Activated CD8-positive, alpha-beta T cell treated with anti-CD3 and anti-CD28 coated beads for 36 hours (primary cell): Measurements from ENCODE around the gene TMEM236. TPM values are rescaled to one million over a fixed set of nuclear protein-coding genes. Genes with fewer than 3 reads are reported as not detected.

Experiments used
- ATAC-seq: fragments of 200-7000 bp; cut with Tn5 transposase; one replicate; pipeline ENCODE4 v1.10.0; 2021; ENCODE audit warnings: mild to moderate bottlenecking, moderate library complexity
- CTCF ChIA-PET: fragments of 350-600 bp; sonication (Branson Sonifier 250); formaldehyde crosslinking; loops from one replicate; lab custom pipeline; 2021; ENCODE audit warnings: antibody characterized with exemption; lab: Charles Lee
- POLR2A ChIA-PET: fragments of 350-600 bp; sonication (Branson Sonifier 250); formaldehyde crosslinking; loops from one replicate; lab custom pipeline; 2021; ENCODE audit warnings: antibody characterized with exemption; lab: Charles Lee
- DNase-seq: peaks from one replicate; pipeline ENCODE4 v3.0.0-alpha.2; 2020
- H3K27ac Mint-ChIP-seq: one replicate; pipeline ENCODE4 v1.8.0; 2021; ENCODE audit warnings: mild to moderate bottlenecking, mixed read lengths
- H3K27me3 Mint-ChIP-seq: one replicate; pipeline ENCODE4 v1.8.0; 2021; ENCODE audit warnings: mixed read lengths
- H3K36me3 Mint-ChIP-seq: one replicate; pipeline ENCODE4 v1.8.0; 2021; ENCODE audit warnings: low read depth, mixed read lengths
- H3K4me1 Mint-ChIP-seq: one replicate; pipeline ENCODE4 v1.8.0; 2021; ENCODE audit warnings: low read depth, mixed read lengths
- H3K4me3 Mint-ChIP-seq: one replicate; pipeline ENCODE4 v1.8.0; 2021; ENCODE audit warnings: mild to moderate bottlenecking, moderate library complexity, mixed read lengths
- H3K9me3 Mint-ChIP-seq: one replicate; pipeline ENCODE4 v1.8.0; 2021; ENCODE audit warnings: mixed read lengths
- intact Hi-C: fragments of 100-400 bp; cut with micrococcal nuclease; formaldehyde crosslinking; loops from one replicate; pipeline ENCODE4 v1.10.0; 2022
- total RNA-seq, 2 experiments: library from RNA; stranded (reverse); gene quantifications; one replicate each; pipeline ENCODE4 v1.2.3, GENCODE V29; 2021
- TF ChIP-seq, protein P1 (sequence below): fragments of 200-600 bp; IDR thresholded peaks from one replicate; pipeline ENCODE4 v1.8.0; 2022; ENCODE audit warnings: antibody characterized with exemption, mild to moderate bottlenecking

TMEM236 gene
- total RNA-seq, 2 experiments from 2014 or later: 0.11 to 0.16 TPM

DNA sequence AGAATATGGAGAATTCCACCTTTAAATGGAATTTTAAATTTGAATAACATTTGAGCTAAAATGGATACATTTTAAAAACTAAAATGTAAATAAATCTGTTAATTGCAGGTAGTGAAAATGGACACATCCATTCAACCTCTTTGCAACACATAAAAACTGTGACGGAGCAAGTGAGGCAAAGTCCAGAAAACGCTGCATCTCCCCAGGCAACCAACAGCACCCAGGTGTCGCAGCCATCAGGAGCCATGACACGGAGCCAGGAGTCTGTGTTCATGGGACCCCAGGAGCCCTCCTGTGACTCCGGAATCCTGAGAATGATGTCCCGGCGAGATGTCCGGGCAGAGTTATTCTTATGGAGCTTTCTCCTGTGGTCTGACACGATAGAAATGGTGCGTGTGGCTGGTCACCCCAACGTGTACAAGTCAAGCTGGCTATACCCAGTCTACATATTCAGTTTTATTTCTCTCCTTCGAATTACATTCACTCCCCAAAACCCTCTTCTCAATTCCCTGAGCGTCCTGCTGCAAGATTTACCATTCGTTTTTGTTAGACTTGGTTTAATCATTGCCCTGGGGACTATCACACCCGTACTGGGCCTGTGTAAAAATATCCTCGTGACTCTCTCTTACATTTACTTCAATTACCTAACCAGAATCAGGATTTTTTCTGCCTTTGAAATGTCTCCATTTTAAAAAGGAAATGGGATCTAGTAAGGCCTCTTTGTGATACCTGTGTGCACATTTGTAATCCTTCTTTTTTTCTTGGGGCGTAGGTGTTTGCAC lies 44.0 kb downstream of the TMEM236 start:
- Mint-ChIP-seq H3K36me3 (no peaks in the 10 kb centered on the region), H3K27ac (no peak overlapping the region), H3K4me1 (peaks cover 5% of the 10 kb centered on the region), H3K4me3 (no peak overlapping the region), H3K9me3 (no peaks in the 10 kb centered on the region), H3K27me3 (no peaks in the 10 kb centered on the region)
- intact Hi-C loops: no loop called here
- DNase-seq (no peak), ATAC-seq (no peak)
- TF ChIP-seq, protein P1, sequence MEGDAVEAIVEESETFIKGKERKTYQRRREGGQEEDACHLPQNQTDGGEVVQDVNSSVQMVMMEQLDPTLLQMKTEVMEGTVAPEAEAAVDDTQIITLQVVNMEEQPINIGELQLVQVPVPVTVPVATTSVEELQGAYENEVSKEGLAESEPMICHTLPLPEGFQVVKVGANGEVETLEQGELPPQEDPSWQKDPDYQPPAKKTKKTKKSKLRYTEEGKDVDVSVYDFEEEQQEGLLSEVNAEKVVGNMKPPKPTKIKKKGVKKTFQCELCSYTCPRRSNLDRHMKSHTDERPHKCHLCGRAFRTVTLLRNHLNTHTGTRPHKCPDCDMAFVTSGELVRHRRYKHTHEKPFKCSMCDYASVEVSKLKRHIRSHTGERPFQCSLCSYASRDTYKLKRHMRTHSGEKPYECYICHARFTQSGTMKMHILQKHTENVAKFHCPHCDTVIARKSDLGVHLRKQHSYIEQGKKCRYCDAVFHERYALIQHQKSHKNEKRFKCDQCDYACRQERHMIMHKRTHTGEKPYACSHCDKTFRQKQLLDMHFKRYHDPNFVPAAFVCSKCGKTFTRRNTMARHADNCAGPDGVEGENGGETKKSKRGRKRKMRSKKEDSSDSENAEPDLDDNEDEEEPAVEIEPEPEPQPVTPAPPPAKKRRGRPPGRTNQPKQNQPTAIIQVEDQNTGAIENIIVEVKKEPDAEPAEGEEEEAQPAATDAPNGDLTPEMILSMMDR: no peak
- ChIA-PET CTCF (interaction anchor here (1.1 kb wide), 1 partner anchor 51 kb away, joined by 3 read pairs; no protein-coding TSS in a partner anchor), POLR2A (interaction anchor here (1.0 kb wide), 1 partner anchor 54 kb away, joined by 3 read pairs; no protein-coding TSS in a partner anchor)

DNA sequence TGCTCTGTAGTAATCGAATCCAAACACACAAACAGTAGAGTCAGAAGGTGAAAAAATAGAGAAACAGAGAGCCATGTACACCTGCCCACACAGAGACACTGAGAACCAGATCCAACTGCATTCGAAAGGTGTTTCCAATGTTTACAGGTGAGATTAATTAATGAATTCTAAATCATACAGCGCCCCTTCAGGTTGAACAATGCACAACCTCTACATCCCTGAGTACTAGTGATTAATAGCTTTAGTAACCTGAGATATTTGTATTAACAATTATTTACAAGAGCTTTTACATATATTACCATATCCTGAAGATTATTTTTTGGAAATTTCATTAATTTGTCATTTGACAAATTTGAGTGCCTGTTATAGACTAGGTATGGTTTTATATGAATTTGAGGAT lies 49.5 kb downstream of the TMEM236 start:
- CTCF ChIA-PET: no interaction called here

GRCh38 chr10:17802350-17802749 lies 50.3 kb downstream of the TMEM236 start:
- ChIA-PET CTCF (no interaction called here), POLR2A (no interaction called here)
- intact Hi-C loops: no loop called here
- H3K4me3 Mint-ChIP-seq: no peak overlapping the region
- H3K9me3 Mint-ChIP-seq: no peaks in the 10 kb centered on the region
- TF ChIP-seq, protein P1: no peak
- peaks cover 16% of the 10 kb centered on the region for H3K4me1 Mint-ChIP-seq
- no peaks in the 10 kb centered on the region for H3K27me3 Mint-ChIP-seq
- no peaks in the 10 kb centered on the region for H3K36me3 Mint-ChIP-seq
- no peak for ATAC-seq
- H3K27ac Mint-ChIP-seq: no peak overlapping the region
- DNase-seq: no peak

More for the DNA sequence above, 49.5 kb downstream of the TMEM236 start:
- Mint-ChIP-seq H3K9me3 (no peaks in the 10 kb centered on the region), H3K27ac (no peak overlapping the region), H3K36me3 (no peaks in the 10 kb centered on the region), H3K4me3 (no peak overlapping the region), H3K27me3 (no peaks in the 10 kb centered on the region), H3K4me1 (peaks cover 16% of the 10 kb centered on the region)
- POLR2A ChIA-PET: no interaction called here
- TF ChIP-seq, protein P1: no peak
- intact Hi-C loops: no loop called here
- ATAC-seq: no peak
- peak; percentile 7 for DNase-seq

DNA sequence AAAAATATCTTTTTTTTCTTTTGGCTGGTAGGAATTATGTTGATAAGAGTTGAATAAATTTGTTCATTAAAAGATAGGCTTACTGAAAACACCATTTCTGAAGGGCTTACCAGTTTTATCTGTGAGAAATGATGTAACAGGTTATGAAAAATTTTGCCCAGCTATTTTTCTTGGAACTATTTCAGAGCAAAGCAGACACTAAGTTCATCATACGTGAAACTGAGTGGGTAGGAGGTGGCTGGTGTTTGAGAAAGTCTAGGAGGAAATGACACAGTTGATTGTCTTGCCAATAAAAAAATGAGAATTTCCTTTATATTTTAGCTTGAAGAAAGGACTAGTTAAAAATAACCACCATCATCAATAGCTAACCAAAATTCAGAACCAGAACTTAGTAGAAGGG lies 51.0 kb downstream of the TMEM236 start:
- Mint-ChIP-seq H3K36me3 (no peaks in the 10 kb centered on the region), H3K27ac (peak overlapping the region; percentile 54), H3K4me3 (no peak overlapping the region), H3K27me3 (no peaks in the 10 kb centered on the region), H3K9me3 (no peaks in the 10 kb centered on the region), H3K4me1 (peaks cover 16% of the 10 kb centered on the region)
- ChIA-PET POLR2A (no interaction called here), CTCF (interaction anchor here (1.0 kb wide), 1 partner anchor 45 kb away, joined by 4 read pairs; no protein-coding TSS in a partner anchor)
- intact Hi-C loops: no loop called here
- TF ChIP-seq, protein P1: no peak
- DNase-seq (peak; percentile 27), ATAC-seq (peak; percentile 68)

DNA sequence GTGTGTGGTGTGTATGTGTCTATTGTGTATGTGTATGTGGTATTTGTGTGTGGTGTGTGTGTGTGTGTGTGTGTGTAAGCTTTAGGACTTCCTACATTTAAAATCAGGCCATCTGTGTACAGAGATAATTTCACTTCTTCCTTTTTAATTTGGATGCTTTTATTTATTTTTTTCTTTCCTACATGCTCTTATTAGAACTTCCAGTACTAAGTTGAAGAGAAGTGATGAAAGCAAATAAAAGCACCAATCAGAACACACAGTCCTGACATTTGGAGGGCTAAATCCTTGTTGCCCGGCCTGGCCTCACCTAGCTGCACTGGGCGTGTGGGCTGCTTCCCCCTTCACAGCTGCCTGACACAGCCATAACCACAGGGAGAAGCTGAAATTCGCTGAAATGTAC lies 53.3 kb downstream of the TMEM236 start:
- Mint-ChIP-seq H3K4me1 (peaks cover 26% of the 10 kb centered on the region), H3K27me3 (peaks cover 15% of the 10 kb centered on the region), H3K9me3 (no peaks in the 10 kb centered on the region), H3K4me3 (no peak overlapping the region), H3K36me3 (no peaks in the 10 kb centered on the region), H3K27ac (no peak overlapping the region)
- ChIA-PET POLR2A (no interaction called here), CTCF (no interaction called here)
- ATAC-seq (no peak), DNase-seq (no peak)
- intact Hi-C loops: no loop called here
- TF ChIP-seq, protein P1: no peak
